Brain microvascular endothelial cell (primary cell): Measurements from ENCODE around the gene SORBS1.

ENCODE experiments used
- DNase-seq: peaks from one replicate; pipeline ENCODE4 v3.0.0-alpha.2; 2020
- H3K27ac ChIP-seq: fragments of 250-450 bp; sonication (Bioruptor Pico); 2 replicates; pipeline ENCODE4 v1.5.1; 2020; ENCODE audit warnings: mild to moderate bottlenecking, moderate library complexity
- H3K27me3 ChIP-seq: fragments of 250-450 bp; sonication (Bioruptor Pico); replicated peaks from 2 replicates; pipeline ENCODE4 v1.5.1; 2020; ENCODE audit warnings: mild to moderate bottlenecking
- H3K36me3 ChIP-seq: fragments of 250-450 bp; sonication (Bioruptor Pico); replicated peaks from 2 replicates; pipeline ENCODE4 v1.5.1; 2020; ENCODE audit warnings: mild to moderate bottlenecking
- H3K4me3 ChIP-seq: 2 replicates; pipeline ENCODE4 v1.5.1; 2011; ENCODE audit warnings: low read depth, mild to moderate bottlenecking, control low read depth, low read length, moderate library complexity
- CTCF ChIP-seq: IDR thresholded peaks from 2 replicates; pipeline ENCODE4 v1.5.1; 2011; ENCODE audit warnings: low read depth, mild to moderate bottlenecking, moderate library complexity, low read length, control low read depth, inconsistent platforms; ENCODE audit errors: missing control alignments
- in situ Hi-C: cut with HindIII; loops from 2 replicates; pipeline ENCODE4 v1.10.0; 2017; ENCODE audit warnings: low sequenced_read_pairs, low pct_ligation_motif_present

The SORBS1 gene

GRCh38 chr10:95536894-95537541 is 24.2 kb downstream of the SORBS1 start:
- Histone ChIP-seq H3K36me3 (no peaks in the 10 kb centered on the region), H3K27me3 (no peaks in the 10 kb centered on the region), H3K27ac (no peak overlapping the region), H3K4me3 (no peak overlapping the region)
- no peak for DNase-seq
- no peak for TF ChIP-seq CTCF
- in situ Hi-C loops = no loop called here

GRCh38 chr10:95536017-95536416 is 25.2 kb downstream of the SORBS1 start:
- Histone ChIP-seq H3K36me3 (no peaks in the 10 kb centered on the region), H3K4me3 (no peak overlapping the region), H3K27ac (no peak overlapping the region), H3K27me3 (no peaks in the 10 kb centered on the region)
- in situ Hi-C loops = no loop called here
- no peak for TF ChIP-seq CTCF
- DNase-seq = no peak

GRCh38 chr10:95535526-95535925 is 25.6 kb downstream of the SORBS1 start:
- in situ Hi-C loops = no loop called here
- TF ChIP-seq CTCF = no peak
- no peak overlapping the region for H3K4me3 ChIP-seq

GRCh38 chr10:95533590-95533989 is 27.6 kb downstream of the SORBS1 start:
- Histone ChIP-seq H3K27ac (no peak overlapping the region), H3K27me3 (no peaks in the 10 kb centered on the region), H3K4me3 (no peak overlapping the region), H3K36me3 (no peaks in the 10 kb centered on the region)
- DNase-seq = no peak
- no peak for TF ChIP-seq CTCF
- in situ Hi-C loops = no loop called here

More at GRCh38 chr10:95535526-95535925, 25.6 kb downstream of the SORBS1 start:
- H3K36me3 ChIP-seq = no peaks in the 10 kb centered on the region
- H3K27me3 ChIP-seq = no peaks in the 10 kb centered on the region
- DNase-seq = no peak
- H3K27ac ChIP-seq = no peak overlapping the region

GRCh38 chr10:95532536-95532935 is 28.6 kb downstream of the SORBS1 start:
- DNase-seq = no peak
- TF ChIP-seq CTCF = no peak
- in situ Hi-C loops = no loop called here
- no peaks in the 10 kb centered on the region for H3K36me3 ChIP-seq
- H3K27ac ChIP-seq = no peak overlapping the region
- H3K27me3 ChIP-seq = no peaks in the 10 kb centered on the region
- no peak overlapping the region for H3K4me3 ChIP-seq

GRCh38 chr10:95531994-95532399 is 29.2 kb downstream of the SORBS1 start:
- Histone ChIP-seq H3K27ac (no peak overlapping the region), H3K4me3 (no peak overlapping the region), H3K27me3 (no peaks in the 10 kb centered on the region), H3K36me3 (no peaks in the 10 kb centered on the region)
- no peak for DNase-seq
- in situ Hi-C loops = no loop called here
- TF ChIP-seq CTCF = no peak
